ENCODE results near the gene RCHY1. TPM values are rescaled to one million over a fixed set of nuclear protein-coding genes. Genes with fewer than 3 reads are reported as not detected.
A peak's percentile ranks its signal among the peaks of the same experiment; 100 is the strongest.
"Not testable (repeated sequence)": the region's sequence is repeated elsewhere in the genome, so short reads cannot be mapped to it uniquely, and the experiment has no call there.

RCHY1 gene
- total RNA-seq (2014; rRNA removed; shearing (Covaris generic)), result 6.2 and 10.8 TPM in 2 replicates

GRCh38 chr4:75514131-75514948, at the start of gene RCHY1, which contains the start of gene THAP6:
TSS of gene RCHY1 (minus strand) at chr4:75514403. CDS start at chr4:75514286, 117 bp downstream.
TSS of gene THAP6 (plus strand) at chr4:75514473. CDS start at chr4:75515453, 980 bp downstream.
- peak; percentile 97 for DNase-seq (ENCODE audit: low spot score)

- DNase-seq (ENCODE audit: low spot score), result peak; percentile 22
Measured at GRCh38 chr4:75561789-75562188, 47.6 kb upstream of the RCHY1 start.

GRCh38 chr4:75557696-75558095, 43.5 kb upstream of the RCHY1 start:
- DNase-seq (ENCODE audit: low spot score), result no peak

GRCh38 chr4:75555294-75556164, 41.3 kb upstream of the RCHY1 start, which contains the start of gene ODAPH:
TSS of gene ODAPH (plus strand) at chr4:75556066. CDS start at chr4:75556083, 17 bp downstream.
- DNase-seq (ENCODE audit: low spot score), result no peak

GRCh38 chr4:75552452-75552851, 38.2 kb upstream of the RCHY1 start:
- no peak for DNase-seq (ENCODE audit: low spot score)

- no peak for DNase-seq (ENCODE audit: low spot score)
Measured at GRCh38 chr4:75549019-75549418, 34.8 kb upstream of the RCHY1 start.

- DNase-seq (ENCODE audit: low spot score), result peak; percentile 43
Measured at GRCh38 chr4:75547647-75548387, 33.6 kb upstream of the RCHY1 start.

- no peak for DNase-seq (ENCODE audit: low spot score)
Measured at GRCh38 chr4:75545526-75545925, 31.3 kb upstream of the RCHY1 start.

- no peak for DNase-seq (ENCODE audit: low spot score)
Measured at GRCh38 chr4:75544870-75545269, 30.7 kb upstream of the RCHY1 start.

- DNase-seq (ENCODE audit: low spot score), result not testable (repeated sequence)
Measured at GRCh38 chr4:75544220-75544619, 30.0 kb upstream of the RCHY1 start.

GRCh38 chr4:75542824-75543223, 28.6 kb upstream of the RCHY1 start:
- no peak for DNase-seq (ENCODE audit: low spot score)

- DNase-seq (ENCODE audit: low spot score), result not testable (repeated sequence)
Measured at GRCh38 chr4:75537308-75537707, 23.1 kb upstream of the RCHY1 start.

GRCh38 chr4:75533926-75534325, 19.7 kb upstream of the RCHY1 start:
- not testable (repeated sequence) for DNase-seq (ENCODE audit: low spot score)

- DNase-seq (ENCODE audit: low spot score), result not testable (repeated sequence)
Measured at GRCh38 chr4:75533339-75533887, 19.2 kb upstream of the RCHY1 start.

GRCh38 chr4:75531536-75532143, 17.4 kb upstream of the RCHY1 start:
- not testable (repeated sequence) for DNase-seq (ENCODE audit: low spot score)

GRCh38 chr4:75530556-75531322, 16.5 kb upstream of the RCHY1 start:
- no peak for DNase-seq (ENCODE audit: low spot score)

GRCh38 chr4:75527482-75527881, 13.3 kb upstream of the RCHY1 start:
- DNase-seq (ENCODE audit: low spot score), result no peak

GRCh38 chr4:75525910-75526309, 11.7 kb upstream of the RCHY1 start:
- DNase-seq (ENCODE audit: low spot score), result no peak

GRCh38 chr4:75525086-75525485, 10.9 kb upstream of the RCHY1 start:
- DNase-seq (ENCODE audit: low spot score), result no peak

GRCh38 chr4:75519452-75519851, 5.2 kb upstream of the RCHY1 start:
- DNase-seq (ENCODE audit: low spot score), result not testable (repeated sequence)
